PC-3 (cell line): ENCODE measurements around the gene LRCH4. TPM values are rescaled to one million over a fixed set of nuclear protein-coding genes. Genes with fewer than 3 reads are reported as not detected.

Source experiments
- ATAC-seq: fragments of 200-7000 bp; cut with Tn5 transposase; 2 replicates; pipeline ENCODE4 v1.9.1; 2020; ENCODE audit warnings: mild to moderate bottlenecking, moderate library complexity
- BruUV-seq: library from RNA; stranded (reverse); fragments of 400-500 nt; replicated peaks from 2 replicates; lab custom pipeline; 2021; lab: Mats Ljungman, UMichigan
- CTCF ChIA-PET: fragments of 300-600 bp; sonication (Branson Sonifier 250); formaldehyde crosslinking; loops from one replicate; lab custom pipeline; 2022; ENCODE audit warnings: antibody characterized with exemption; lab: Charles Lee
- POLR2A ChIA-PET: fragments of 300-600 bp; sonication (Branson Sonifier 250); formaldehyde crosslinking; loops from one replicate; lab custom pipeline; 2022; ENCODE audit warnings: antibody characterized with exemption; ENCODE audit not compliant: unreplicated experiment; lab: Charles Lee
- DNase-seq: peaks from one replicate; pipeline ENCODE4 v3.0.0-alpha.2; 2015
- H2AFZ ChIP-seq: fragments of 300-600 bp; sonication (generic); 2 replicates; pipeline ENCODE4 v1.6.0; 2016; ENCODE audit warnings: antibody characterized with exemption, low read length
- H3F3A ChIP-seq: fragments of 300-600 bp; sonication (generic); one replicate; pipeline ENCODE4 v1.6.0; 2017; ENCODE audit warnings: antibody characterized with exemption, low read length, control low read depth, mild to moderate bottlenecking; ENCODE audit not compliant: unreplicated experiment
- H3K27ac ChIP-seq: fragments of 300-600 bp; sonication (generic); 2 replicates; pipeline ENCODE4 v1.5.1; 2016; ENCODE audit warnings: mild to moderate bottlenecking, low read length
- H3K27me3 ChIP-seq: fragments of 300-600 bp; sonication (generic); 2 replicates; pipeline ENCODE4 v1.6.1; 2016; ENCODE audit warnings: low read length, mixed read lengths
- H3K36me3 ChIP-seq: fragments of 300-600 bp; sonication (generic); 2 replicates; pipeline ENCODE4 v1.6.1; 2016; ENCODE audit warnings: low read depth, mixed run types, low read length, mixed read lengths
- H3K4me1 ChIP-seq: fragments of 300-600 bp; sonication (generic); 2 replicates; pipeline ENCODE4 v1.5.1; 2016; ENCODE audit warnings: low read length; ENCODE audit not compliant: insufficient read depth
- H3K4me2 ChIP-seq: fragments of 300-600 bp; sonication (generic); 2 replicates; pipeline ENCODE4 v1.6.0; 2016; ENCODE audit warnings: low read length
- H3K4me3 ChIP-seq: fragments of 300-600 bp; sonication (generic); 2 replicates; pipeline ENCODE4 v1.5.1; 2016; ENCODE audit warnings: mild to moderate bottlenecking, low read length, mixed read lengths
- H3K79me2 ChIP-seq: fragments of 300-600 bp; sonication (generic); 2 replicates; pipeline ENCODE4 v1.6.1; 2017; ENCODE audit warnings: low read length, mixed read lengths
- H3K9ac ChIP-seq: fragments of 300-600 bp; sonication (generic); 2 replicates; pipeline ENCODE4 v1.6.0; 2016; ENCODE audit warnings: mild to moderate bottlenecking, low read length
- H3K9me2 ChIP-seq: fragments of 300-600 bp; sonication (generic); replicated peaks from 2 replicates; pipeline ENCODE4 v1.6.1; 2016; ENCODE audit warnings: mixed run types, low read length, mixed read lengths
- H3K9me3 ChIP-seq: fragments of 300-600 bp; sonication (generic); 2 replicates; pipeline ENCODE4 v1.6.1; 2016; ENCODE audit warnings: low read length, mixed read lengths
- H4K20me1 ChIP-seq: fragments of 300-600 bp; sonication (generic); 2 replicates; pipeline ENCODE4 v1.6.1; 2016; ENCODE audit warnings: low read length, mixed read lengths
- EZH2 ChIP-seq: fragments of 300-600 bp; sonication (generic); IDR thresholded peaks from one replicate; pipeline ENCODE4 v1.6.1; 2017; ENCODE audit warnings: antibody characterized with exemption, mild to moderate bottlenecking, low read length; ENCODE audit not compliant: unreplicated experiment
- EZH2phosphoT487 ChIP-seq: fragments of 300-600 bp; sonication (generic); IDR thresholded peaks from 2 replicates; pipeline ENCODE4 v1.6.1; 2018; ENCODE audit warnings: mild to moderate bottlenecking, antibody characterized with exemption, low read length, borderline replicate concordance
- intact Hi-C: fragments of 100-400 bp; cut with micrococcal nuclease; formaldehyde crosslinking; loops from 2 replicates; pipeline ENCODE4 v1.9.0; 2023
- total RNA-seq: library from RNA; depleted of rRNA; stranded (reverse); fragments of >200 nt; gene quantifications from 2 replicates; pipeline ENCODE4 v1.2.3, GENCODE V29; 2014
- TF ChIP-seq, protein P1 (sequence below): fragments of 300-600 bp; sonication (generic); conservative IDR thresholded peaks from 2 replicates; pipeline ENCODE4 v1.5.1; 2017; ENCODE audit warnings: antibody characterized with exemption, low read depth, mild to moderate bottlenecking, low read length

Gene LRCH4
- total RNA-seq, 1 experiment from 2014 or later = 15.6 TPM

GRCh38 chr7:100599911-100600729 lies 14.2 kb upstream of the LRCH4 start:
- no peaks in the 10 kb centered on the region for H3K9me3 ChIP-seq
- no peak overlapping the region for H2AFZ ChIP-seq
- no peaks in the 10 kb centered on the region for H3K36me3 ChIP-seq
- no peak overlapping the region for H3K4me3 ChIP-seq
- peaks cover 6% of the 10 kb centered on the region; the same call in 1 of the 2 replicates for H3K4me1 ChIP-seq
- H3K9me2 ChIP-seq = no peaks in the 10 kb centered on the region
- H3K79me2 ChIP-seq = no peaks in the 10 kb centered on the region
- CTCF ChIA-PET = no interaction called here
- DNase-seq (no peak), ATAC-seq (no peak)
- intact Hi-C loops = no loop called here
- no TSS peak for BruUV-seq
- H3K9ac ChIP-seq = no peak overlapping the region
- no peaks in the 10 kb centered on the region for H4K20me1 ChIP-seq
- no peak overlapping the region for H3K4me2 ChIP-seq
- H3F3A ChIP-seq = no peaks in the 10 kb centered on the region
- H3K27me3 ChIP-seq = no peaks in the 10 kb centered on the region
- TF ChIP-seq EZH2phosphoT487 = no peak
- TF ChIP-seq, protein P1, sequence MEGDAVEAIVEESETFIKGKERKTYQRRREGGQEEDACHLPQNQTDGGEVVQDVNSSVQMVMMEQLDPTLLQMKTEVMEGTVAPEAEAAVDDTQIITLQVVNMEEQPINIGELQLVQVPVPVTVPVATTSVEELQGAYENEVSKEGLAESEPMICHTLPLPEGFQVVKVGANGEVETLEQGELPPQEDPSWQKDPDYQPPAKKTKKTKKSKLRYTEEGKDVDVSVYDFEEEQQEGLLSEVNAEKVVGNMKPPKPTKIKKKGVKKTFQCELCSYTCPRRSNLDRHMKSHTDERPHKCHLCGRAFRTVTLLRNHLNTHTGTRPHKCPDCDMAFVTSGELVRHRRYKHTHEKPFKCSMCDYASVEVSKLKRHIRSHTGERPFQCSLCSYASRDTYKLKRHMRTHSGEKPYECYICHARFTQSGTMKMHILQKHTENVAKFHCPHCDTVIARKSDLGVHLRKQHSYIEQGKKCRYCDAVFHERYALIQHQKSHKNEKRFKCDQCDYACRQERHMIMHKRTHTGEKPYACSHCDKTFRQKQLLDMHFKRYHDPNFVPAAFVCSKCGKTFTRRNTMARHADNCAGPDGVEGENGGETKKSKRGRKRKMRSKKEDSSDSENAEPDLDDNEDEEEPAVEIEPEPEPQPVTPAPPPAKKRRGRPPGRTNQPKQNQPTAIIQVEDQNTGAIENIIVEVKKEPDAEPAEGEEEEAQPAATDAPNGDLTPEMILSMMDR = 0 out of 2 replicates have a peak, but pooled peaks have one; percentile 11
- TF ChIP-seq EZH2 = no peak
- no peak overlapping the region for H3K27ac ChIP-seq
- POLR2A ChIA-PET = no interaction called here

DNA sequence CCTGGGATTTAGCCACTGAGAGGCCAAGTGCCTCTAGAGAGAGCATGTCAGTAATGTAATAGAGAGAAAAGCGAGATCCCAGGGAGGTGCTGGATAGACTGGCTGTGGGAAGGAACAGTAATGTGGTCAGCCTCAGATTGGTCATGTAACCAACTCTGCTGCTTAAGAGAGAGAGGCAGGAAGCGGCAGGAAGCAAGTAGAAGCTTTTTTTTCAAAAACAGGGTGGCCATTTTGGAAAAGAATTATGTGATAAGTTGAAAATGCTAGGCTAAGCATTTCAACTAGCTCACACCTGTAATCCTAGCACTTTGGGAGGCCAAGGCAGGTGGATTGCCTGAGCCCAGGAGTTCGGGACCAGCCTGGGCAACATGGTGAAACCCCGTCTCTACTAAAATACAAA lies 12.5 kb upstream of the LRCH4 start:
- no peak for TF ChIP-seq EZH2phosphoT487
- no peak for TF ChIP-seq EZH2
- H2AFZ ChIP-seq = no peak overlapping the region
- ChIA-PET CTCF (no interaction called here), POLR2A (no interaction called here)
- H4K20me1 ChIP-seq = no peaks in the 10 kb centered on the region
- BruUV-seq = no TSS peak
- DNase-seq (no peak), ATAC-seq (no peak)
- H3K27me3 ChIP-seq = no peaks in the 10 kb centered on the region
- no peak overlapping the region for H3K4me2 ChIP-seq
- H3K4me1 ChIP-seq = no peaks in the 10 kb centered on the region
- intact Hi-C loops = no loop called here
- H3K79me2 ChIP-seq = no peaks in the 10 kb centered on the region
- H3K4me3 ChIP-seq = no peak overlapping the region
- no peaks in the 10 kb centered on the region for H3K36me3 ChIP-seq
- no peak overlapping the region for H3K27ac ChIP-seq
- no peak overlapping the region for H3K9ac ChIP-seq
- H3K9me3 ChIP-seq = no peaks in the 10 kb centered on the region
- no peaks in the 10 kb centered on the region for H3F3A ChIP-seq
- no peaks in the 10 kb centered on the region for H3K9me2 ChIP-seq

GRCh38 chr7:100595188-100595587 lies 9.3 kb upstream of the LRCH4 start:
- no peaks in the 10 kb centered on the region for H3K79me2 ChIP-seq
- no peaks in the 10 kb centered on the region for H3K9me3 ChIP-seq
- no peak overlapping the region for H3K9ac ChIP-seq
- H3K4me2 ChIP-seq = no peak overlapping the region
- H3K4me1 ChIP-seq = no peaks in the 10 kb centered on the region
- no peaks in the 10 kb centered on the region for H4K20me1 ChIP-seq
- BruUV-seq = no TSS peak
- intact Hi-C loops = no loop called here
- H3K27ac ChIP-seq = no peak overlapping the region
- no peak overlapping the region for H2AFZ ChIP-seq
- ChIA-PET POLR2A (no interaction called here), CTCF (no interaction called here)
- H3K9me2 ChIP-seq = no peaks in the 10 kb centered on the region
- no peak for TF ChIP-seq EZH2
- TF ChIP-seq, protein P1 = no peak
- TF ChIP-seq EZH2phosphoT487 = no peak
- DNase-seq (no peak), ATAC-seq (no peak)
- no peaks in the 10 kb centered on the region for H3K27me3 ChIP-seq
- no peaks in the 10 kb centered on the region for H3F3A ChIP-seq
- H3K36me3 ChIP-seq = no peaks in the 10 kb centered on the region
- H3K4me3 ChIP-seq = no peak overlapping the region
